ENCODE results near the gene CTDSP2.
"Not testable (repeated sequence)": the region's sequence is repeated elsewhere in the genome, so short reads cannot be mapped to it uniquely, and the experiment has no call there.

The CTDSP2 gene, protein sequence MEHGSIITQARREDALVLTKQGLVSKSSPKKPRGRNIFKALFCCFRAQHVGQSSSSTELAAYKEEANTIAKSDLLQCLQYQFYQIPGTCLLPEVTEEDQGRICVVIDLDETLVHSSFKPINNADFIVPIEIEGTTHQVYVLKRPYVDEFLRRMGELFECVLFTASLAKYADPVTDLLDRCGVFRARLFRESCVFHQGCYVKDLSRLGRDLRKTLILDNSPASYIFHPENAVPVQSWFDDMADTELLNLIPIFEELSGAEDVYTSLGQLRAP

DNA sequence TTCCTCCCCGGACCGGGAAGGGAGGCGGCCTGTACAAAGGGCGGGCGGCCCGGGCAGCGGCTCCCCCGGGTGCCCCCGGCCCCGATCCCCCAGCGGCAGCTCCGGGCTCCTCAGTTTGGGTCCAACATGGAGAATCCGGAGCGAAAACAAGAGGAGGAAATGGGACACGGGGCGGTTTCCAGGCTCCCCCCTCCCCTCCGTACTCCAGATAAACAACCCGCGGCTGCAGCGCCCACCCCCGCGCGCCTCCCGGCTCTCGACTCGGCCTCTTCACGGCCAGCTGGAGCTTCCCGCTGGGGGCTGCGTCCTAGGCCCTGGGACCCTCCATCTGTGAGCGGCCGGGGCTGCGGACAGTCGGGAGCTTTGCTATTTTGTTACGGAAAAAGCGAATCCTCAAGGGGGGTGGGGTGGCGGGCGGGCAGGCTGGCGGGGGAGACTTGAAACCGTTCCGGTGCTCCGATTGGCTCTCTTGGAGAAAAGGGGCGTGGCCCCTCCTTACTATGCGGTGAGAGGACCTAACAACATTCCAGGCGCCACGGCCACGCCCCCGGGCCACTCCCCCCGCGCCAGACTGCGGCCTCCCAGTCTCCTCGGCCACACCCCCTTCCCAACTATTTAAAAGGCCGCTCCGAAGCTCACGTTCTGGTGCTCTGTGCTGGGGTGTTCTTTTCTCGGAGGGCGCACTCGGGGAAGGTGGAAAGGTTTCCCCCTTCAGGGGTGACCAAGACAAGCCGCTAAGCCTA lies at the start of gene CTDSP2:
CTDSP2 (minus strand) TSS at position 153 of the 743 bp plus-strand sequence. CDS start 294 bp downstream, outside the sequence.
- DNase-seq, result peak; percentile 76

DNA sequence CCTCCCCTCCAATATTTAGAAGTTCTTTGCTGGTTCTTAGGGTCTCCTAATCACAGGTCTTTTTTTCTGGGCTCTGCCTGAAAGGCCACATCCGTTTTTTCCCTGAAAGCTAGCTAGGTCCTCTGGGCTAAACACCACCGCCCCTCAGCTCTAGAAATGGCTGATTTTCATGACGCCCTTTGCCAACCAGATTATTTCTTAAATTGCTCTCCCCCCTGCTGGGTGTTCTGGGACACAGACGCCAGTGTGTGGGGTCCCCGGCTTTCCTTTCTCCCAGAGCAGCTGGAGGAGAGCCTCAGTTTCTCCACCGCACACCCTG lies 49.5 kb upstream of the CTDSP2 start:
- DNase-seq, result no peak

DNA sequence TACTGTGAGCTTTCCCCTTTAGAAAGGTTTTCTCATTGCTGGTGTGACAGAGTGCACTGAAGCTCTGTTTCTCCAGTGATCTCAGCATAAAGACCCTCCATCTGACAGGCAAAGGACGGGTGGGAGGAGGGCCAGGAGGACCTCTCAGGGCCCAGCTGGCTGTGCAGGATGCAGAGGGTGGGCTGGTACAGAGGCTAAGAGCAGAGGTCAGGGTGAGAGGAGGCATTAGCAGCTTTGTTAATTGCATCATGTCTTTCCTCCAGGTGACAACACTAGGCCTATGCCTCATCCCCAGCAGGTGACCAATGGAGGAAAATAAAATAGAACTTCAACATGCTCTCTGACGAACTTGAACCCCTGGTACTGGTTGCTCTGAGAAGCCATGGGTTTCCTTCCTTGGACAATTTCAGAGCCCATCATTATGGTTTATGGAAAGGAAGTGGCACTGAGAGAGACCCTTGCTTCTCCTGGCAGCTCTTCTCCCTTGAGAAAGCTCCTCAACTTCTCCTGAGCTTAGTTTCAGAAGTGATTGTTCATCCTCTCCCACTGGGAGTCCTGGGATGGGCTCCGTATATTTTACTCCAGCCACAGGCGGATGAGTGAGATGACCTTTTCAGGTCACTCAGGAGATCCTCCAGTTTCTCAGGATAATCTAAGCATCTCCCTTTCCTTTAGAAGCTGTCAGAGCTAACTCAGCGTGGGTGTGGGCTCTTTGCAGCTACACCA lies 49.0 kb upstream of the CTDSP2 start:
- no peak for DNase-seq

DNA sequence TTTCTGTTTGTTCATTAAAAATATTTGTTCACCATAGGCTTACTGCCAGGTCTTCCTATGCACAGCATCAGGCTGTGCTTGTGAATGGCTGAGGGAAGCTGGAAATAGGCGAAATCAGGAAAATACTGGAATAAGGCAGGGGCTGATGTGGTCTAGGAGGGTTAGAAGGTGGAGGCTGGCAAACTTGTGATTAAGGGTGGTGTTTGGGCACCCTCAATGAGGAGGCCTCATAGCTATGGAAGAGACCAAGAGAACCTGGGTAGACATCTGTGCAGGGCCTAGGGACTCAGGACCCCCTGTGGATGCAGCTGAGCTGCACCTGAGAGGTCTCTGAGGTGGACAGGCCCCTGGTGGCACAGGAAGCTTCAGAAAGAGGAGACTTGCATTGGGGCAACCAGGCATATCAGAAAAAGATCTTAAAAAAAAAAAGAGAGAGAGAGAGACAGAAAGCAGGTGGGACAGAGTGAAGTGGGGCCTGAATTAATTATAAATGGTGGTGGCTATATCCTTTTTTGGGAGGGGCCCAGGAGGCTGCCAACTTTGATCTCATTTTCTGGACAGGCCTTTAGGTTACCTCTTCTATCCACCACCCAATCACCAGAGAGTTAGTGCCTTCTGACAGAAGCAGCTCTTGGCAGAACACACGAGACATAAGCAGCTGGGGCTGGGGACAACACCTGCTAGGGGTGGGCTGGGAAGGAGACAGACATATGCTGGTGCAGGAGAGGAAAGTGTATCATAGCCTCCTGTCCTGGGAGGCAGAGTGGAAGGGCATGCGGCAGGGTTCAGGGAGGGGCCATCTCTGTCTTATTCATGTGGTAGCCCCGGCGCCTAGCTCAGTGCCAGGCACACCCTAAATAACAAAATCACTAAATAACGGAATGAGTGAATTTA lies 48.1 kb upstream of the CTDSP2 start:
- DNase-seq, result no peak

DNA sequence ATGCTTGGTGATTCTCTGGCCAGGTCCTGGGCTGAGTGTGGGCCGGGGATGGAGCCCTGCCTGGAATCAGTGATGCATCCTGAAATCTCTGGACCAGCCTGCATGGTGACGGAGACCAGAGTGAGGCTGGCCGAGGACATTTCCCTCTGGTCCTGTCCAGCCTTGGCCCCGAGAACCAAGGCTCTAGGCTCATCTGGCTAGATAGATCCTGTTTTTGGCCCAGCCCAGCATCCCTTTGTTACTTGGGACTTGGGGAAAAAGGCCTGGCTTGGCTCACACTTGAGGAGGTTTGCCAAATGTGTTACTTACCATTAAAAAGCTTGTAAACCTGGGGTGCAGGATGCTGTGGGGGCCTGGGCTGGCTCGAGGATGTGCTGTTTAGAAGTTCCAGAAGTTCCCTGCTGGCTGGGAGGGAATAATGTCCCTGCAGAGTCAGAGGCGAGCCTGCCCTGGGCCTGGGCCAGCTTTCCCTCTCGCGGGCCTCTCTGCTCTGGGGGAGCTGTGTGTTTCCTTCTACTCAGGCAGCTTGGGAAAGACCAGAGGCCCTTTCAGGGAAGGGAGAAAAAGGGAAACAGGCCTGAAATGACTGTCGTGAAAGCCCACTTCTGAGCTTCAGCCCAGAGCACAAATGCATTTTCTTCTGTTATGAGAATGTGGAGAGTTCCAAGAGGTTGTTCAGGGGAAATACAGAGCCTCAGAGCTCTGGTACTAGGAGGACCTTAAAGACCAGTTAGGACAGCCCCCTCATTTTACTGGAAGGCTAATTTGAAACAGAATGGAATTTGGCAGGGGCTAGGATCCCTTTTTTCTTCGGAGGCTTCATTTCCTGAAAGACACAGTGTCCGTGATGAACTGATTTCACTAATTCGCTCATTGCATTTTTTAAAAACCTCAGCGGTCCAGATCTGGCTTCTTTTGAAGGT lies 47.2 kb upstream of the CTDSP2 start:
- DNase-seq, result no peak

DNA sequence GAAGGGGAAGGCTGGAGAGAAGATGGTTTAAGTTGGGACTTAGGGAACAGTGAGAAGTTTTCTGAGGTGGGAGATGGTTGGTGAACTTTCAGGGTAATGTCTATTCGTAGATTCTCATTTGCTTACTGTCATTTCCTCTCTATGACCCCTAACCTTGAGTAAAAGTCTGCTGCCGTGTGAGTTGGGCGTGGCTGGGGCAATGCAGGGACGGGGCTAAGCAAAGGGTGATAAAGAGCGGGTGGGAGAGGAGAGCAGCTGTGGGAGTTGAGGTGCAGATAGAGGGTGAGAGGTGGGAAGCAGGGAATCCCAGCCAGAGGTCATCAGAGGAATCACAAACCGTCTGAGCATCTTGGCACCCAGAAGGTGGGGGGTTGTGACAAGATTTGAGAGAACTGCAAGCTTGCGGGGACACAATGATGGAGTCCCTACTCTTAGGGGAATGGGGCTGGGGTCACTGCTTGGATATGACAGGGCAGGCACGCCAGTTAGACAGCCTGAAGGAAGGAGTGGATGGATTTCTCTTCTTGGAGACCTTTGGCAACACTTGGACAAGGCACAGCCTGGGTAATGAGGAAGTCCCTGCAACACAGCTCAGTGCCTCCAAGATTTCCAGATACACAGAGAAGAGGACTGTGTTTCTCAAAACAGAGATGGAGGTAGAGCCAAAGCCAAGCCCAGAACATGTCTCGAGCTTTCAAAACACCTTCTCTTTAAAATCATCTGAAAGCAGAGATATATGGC lies 45.9 kb upstream of the CTDSP2 start:
- DNase-seq, result no peak

DNA sequence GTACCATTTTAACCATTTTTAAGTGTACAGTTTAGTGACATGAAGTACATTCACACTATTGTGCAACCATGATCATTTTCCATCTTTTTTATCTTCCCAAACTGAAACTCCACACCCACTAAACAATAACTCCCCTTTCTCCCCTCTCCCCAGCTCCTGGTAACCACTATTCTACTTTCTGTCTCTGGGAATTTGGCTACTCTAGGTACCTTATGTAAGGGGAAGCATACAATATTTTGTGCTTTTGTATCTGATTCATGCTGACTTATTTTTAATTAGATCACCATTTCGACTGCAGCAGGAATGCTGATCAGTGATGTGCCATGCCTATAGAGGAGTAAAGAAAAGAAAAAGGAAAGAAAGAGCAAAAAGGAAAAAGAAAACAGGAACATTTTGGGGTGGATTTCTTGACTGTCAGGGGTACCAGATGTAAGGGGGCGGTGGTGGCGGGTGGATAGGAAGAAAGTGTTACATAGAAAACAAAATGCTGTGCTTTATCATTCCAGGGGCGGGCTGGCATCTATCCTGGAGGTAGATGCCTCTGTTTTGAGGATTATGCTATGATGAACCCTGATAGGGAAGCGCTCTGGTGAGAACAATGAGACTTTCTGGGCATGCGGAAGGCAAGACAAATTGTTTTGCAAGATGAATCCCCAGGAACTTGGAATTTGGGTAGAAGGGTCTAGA lies 45.2 kb upstream of the CTDSP2 start:
- DNase-seq, result no peak

DNA sequence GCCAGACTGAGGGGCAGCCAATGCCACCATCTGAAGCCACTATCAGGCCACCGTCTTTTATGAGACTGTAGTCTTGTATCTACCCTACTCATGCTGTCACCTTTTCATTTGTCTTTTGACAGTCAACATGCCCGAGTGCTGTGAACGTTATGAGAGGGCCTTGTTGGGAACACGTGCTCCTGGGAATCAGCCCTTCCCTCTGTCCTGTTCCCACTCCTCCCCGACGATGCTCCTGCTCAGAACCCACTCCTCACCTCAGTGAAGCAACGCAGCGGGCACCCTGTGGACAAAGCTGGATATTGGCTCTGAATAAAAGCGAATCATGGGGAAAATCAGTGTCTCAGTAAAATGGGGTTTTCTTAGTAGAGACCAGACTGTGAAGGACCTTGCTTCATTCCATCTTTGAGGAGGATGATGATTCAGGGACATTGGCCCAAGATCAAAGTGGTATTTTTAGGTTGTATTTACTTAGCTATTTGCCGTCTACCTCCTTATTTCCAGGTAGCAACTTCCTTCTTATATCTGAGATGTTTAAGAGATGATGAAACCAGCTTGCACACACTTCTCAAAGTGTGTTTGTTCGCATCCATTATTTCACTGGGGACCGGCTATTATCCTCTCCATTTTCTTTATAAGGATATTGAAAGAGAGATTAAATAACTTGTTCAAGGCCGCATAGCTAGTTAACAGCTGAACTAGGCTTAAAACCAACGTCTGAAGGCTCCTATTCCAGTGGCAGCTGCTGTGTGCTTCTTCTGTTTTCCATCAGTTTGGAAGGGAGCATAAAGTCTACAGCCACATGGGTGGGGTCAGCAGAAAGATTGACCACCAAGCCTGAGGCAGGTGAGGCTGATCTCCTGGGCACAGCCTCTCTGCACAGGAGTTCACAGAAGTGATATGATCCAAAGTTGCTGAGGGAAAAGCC lies 43.9 kb upstream of the CTDSP2 start:
- DNase-seq, result no peak

DNA sequence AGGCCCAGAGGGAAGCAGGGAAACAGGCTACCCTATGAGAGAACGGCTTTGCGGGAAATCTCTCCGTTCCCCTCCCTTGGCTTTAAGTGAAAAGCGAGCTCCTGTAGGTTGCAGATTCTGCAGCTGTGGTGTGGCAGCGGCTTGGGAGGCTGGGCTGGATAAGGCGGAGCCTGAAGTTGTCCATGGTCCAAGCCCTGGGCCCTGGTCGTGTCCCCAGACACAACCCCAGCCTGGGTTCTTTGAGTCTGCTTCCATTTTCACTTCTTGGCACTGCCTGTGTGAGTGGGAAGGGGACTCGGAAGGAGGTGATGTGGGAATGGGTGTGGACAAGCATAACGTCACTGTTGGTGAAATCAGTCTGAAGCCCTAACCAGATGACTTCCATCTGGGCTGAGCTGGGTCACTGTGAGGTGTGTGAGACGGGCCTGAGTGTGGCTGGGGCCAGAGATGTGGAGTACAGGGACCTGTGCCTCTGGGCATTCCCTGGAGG lies 43.0 kb upstream of the CTDSP2 start:
- no peak for DNase-seq

DNA sequence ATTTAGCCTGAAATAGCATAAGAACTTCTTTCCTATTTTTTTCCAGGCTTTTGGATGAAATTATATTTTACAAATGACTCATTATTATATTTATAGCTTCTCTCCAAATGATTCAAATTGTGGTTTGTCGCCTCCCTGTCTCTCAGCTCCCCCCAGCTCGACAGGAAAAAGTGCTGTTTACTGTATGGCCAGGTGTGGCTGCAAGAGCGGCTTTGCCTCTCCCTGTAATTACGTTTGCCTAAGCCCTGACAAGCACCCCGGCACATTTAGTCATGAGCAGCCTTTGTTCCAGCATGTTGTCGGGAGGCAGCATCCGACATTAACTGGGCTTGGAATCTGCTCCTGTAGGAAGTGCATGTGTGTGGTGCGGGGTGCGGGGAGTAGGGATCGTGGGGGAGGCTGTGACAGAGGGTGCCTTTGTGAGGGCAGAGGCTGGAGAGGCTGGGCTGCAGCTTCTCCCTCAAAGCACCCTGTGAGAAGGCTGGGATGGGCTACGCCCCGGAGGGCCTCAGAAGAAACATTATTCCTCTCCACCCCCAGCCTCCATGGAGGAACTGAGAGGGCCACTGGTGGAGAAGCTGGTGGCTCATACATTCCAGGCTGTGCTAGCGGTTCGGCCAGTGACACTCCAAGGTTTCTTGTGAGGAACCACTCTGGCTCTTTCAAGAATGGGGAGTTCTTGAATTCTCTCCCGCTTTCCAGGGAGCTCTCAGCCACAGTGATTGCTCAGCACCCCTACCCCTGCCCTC lies 42.1 kb upstream of the CTDSP2 start:
- DNase-seq, result peak; percentile 48

DNA sequence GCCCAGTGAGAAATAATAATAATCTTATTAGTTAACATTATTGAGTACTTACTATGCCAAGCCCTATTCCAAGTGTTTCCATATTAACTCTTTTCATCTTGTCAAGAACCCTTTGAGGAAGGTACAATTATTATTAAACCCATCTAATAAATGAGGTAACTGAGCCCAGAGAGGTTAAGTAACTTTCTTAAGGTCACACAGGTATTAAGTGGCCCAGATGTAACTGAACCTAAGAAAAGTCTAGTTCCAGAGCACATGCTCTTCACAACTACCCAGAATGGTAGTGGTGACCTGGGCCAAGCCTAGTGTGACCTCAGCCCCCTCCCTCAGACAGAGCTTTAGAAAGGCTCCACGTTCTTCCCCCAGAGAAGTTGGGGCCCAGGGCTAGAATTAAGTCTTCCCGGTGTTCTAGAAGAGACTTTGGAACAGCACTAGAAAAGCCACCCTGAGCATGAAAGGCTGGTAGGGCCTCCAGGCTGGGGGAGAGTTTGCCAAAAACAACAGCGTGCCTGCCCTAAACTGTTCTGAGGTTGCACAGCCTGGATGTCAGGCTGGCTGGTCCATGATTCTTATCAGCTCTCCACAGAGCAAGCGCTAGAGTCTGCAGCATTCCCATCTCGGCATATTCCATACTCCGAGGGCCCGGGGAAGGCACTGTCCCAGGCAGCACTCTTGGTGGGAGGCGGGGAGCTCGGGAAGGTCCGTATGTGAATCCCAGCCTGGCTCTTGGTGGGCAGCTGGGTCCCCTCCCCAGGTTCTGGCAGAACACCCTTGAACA lies 41.3 kb upstream of the CTDSP2 start:
- DNase-seq, result no peak

DNA sequence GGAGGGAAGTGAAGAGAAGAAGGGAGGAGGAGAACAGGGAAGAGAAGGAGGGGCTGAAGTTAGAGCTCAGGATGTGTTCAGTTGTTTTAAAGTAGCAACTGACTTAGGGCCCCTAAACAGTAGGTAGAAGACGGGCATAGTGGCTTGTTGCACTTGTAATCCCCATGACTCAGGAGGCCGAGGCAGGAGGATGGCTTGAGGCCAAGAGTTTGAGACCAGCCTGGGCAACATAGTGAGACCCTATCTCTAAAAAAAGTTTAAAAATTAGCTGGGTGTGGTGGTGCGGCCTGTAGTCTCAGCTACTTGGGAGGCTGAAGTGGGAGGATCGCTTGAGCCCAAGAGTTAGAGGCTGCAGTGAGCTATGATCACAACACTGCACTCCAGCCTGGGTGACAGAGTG lies 40.4 kb upstream of the CTDSP2 start:
- DNase-seq, result not testable (repeated sequence)

DNA sequence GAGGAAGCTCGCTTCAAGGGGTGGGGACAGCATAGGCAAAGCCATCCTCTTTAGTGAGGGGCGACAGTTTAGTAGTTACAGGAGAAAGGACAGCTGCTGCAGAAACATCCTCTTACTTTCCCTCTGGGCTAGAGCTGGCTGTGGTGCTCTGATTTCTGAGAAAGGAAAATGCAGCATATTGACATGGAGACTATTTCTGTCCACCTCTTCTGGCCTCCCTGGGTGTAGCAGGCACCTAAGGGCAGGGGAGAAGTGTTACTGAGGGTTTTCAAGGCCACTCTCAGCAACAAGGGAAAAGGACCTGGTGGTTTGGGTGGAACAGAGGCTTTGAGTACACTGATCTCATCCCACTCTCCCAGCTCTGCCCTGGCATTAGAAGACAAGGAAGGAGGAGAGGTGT lies 40.0 kb upstream of the CTDSP2 start:
- DNase-seq, result no peak

DNA sequence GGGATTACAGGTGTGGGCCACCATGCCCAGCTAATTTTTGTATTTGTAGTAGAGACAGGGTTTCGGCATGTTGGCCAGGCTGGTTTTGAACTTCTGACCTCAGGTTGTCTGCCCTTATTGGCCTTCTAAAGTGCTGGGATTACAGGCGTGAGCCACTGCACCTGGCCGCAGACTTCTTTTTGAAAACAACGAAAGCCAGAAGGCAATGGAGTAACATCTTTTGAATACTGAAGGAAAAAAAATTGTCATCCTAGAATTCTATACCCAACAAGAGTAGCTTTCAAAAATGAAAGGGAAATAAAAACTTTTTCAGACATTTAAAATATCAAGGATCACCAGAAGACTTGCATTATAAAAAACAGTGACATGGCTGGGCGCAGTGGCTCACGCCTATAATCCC lies 38.7 kb upstream of the CTDSP2 start:
- no peak for DNase-seq

DNA sequence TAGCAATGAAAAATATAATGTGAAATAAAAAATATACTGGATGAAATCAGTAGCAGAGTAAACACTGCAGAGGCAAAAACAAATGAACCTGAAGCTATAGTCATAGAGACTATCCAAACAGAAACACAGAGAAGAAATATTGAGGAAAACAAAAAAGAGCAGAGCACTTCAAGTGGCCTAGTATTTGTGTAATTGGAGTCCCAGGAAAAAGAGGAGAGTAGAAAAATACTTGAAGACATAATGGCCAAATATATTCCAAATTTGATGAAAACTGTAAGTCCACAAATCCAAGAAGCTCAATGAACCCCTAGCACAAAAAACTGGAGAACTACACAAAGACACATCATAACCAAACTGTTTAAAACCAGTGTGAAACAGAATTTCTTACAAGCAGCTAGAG lies 37.2 kb upstream of the CTDSP2 start:
- no peak for DNase-seq

DNA sequence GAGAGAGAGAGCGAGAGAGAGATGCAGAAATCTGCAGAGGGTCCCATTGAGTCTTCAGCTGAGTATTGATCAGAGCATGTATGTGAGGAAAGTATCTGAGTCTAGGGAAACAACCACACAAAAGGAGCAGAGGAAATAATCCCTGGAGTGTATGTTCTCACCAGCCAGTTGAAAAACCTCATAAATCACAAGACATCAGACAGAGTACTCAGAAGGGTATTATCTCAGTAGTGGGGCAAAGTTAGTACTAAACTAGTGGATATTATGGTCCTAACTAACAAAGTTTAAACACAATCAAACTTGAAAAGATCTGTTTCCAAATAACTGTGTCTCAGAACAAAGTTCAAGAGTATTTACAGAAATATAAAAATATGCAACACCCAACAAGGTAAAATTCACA lies 36.5 kb upstream of the CTDSP2 start:
- no peak for DNase-seq

DNA sequence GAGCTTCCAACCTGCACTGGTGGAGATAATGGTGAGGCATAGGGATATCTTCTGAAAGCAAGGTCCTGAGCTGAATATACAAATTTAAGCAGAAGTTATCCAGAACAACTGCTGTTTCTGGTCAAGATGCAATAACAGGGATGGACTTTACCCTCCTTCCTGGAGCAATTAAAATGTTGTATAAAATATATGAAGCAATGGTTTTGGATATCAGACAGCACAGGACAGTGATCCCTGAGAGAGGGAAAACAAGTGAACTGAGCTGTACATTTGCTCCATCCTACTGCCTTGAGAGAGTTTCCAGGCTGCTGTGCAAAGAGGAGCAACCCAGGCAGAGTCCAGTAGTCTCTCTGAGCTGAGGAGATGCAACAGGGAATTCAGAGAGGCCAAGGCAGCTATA lies 36.0 kb upstream of the CTDSP2 start:
- no peak for DNase-seq

DNA sequence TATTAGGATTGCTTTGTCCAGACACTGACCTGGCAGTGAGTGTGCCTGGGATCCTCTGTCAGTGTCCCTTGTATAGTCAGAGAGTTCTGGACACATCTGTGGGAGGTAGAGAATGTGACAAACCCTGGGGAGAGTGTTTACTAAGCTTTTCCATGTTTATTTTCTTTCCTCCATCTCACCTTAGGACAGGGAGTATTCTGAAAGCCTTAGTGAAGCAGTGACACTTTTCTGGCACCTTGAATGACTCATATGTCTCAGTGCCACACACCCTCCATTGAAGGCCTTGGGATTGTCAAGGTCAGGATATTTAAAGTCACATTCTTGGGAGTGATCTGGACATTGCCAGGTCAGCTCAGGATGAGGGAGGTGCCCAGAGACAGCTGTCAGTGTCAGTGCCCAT lies 34.9 kb upstream of the CTDSP2 start:
- DNase-seq, result no peak

Data from DMS79 (cell line).